Fibroblast of upper back skin (primary cell): ENCODE data around the gene GPAM.

Source experiments
- DNase-seq: peaks from one replicate; pipeline ENCODE4 v3.0.0-alpha.2; 2013

Gene GPAM

GRCh38 chr10:112176543-112176942 lies 7.0 kb downstream of the GPAM start:
- DNase-seq = no peak

GRCh38 chr10:112175409-112175808 lies 8.2 kb downstream of the GPAM start:
- DNase-seq = no peak

- DNase-seq = no peak
These were observed 10.4 kb downstream of the GPAM start for GRCh38 chr10:112173206-112173605.

GRCh38 chr10:112168733-112169132 lies 14.8 kb downstream of the GPAM start:
- DNase-seq = peak; percentile 18

GRCh38 chr10:112166800-112167199 lies 16.8 kb downstream of the GPAM start:
- no peak for DNase-seq

GRCh38 chr10:112161757-112162518 lies 21.6 kb downstream of the GPAM start:
- no peak for DNase-seq

GRCh38 chr10:112160834-112161233 lies 22.7 kb downstream of the GPAM start:
- no peak for DNase-seq

GRCh38 chr10:112159469-112159868 lies 24.1 kb downstream of the GPAM start:
- DNase-seq = no peak

GRCh38 chr10:112151524-112152039 lies 32.0 kb downstream of the GPAM start:
- DNase-seq = peak; percentile 21

GRCh38 chr10:112148331-112148730 lies 35.2 kb downstream of the GPAM start:
- no peak for DNase-seq

GRCh38 chr10:112146799-112147198 lies 36.8 kb downstream of the GPAM start:
- no peak for DNase-seq

GRCh38 chr10:112145263-112145662 lies 38.3 kb downstream of the GPAM start:
- no peak for DNase-seq

- DNase-seq = no peak
These were observed 40.1 kb downstream of the GPAM start for GRCh38 chr10:112143420-112143819.

- no peak for DNase-seq
These were observed 42.3 kb downstream of the GPAM start for GRCh38 chr10:112141292-112141691.

- DNase-seq = peak; percentile 70
These were observed 43.2 kb downstream of the GPAM start for GRCh38 chr10:112140110-112140970.

GRCh38 chr10:112139176-112139575 lies 44.4 kb downstream of the GPAM start:
- no peak for DNase-seq

GRCh38 chr10:112137154-112137987 lies 46.2 kb downstream of the GPAM start:
- peak; percentile 67 for DNase-seq

- no peak for DNase-seq
These were observed 46.9 kb downstream of the GPAM start for GRCh38 chr10:112136486-112137153.

GRCh38 chr10:112135604-112136003 lies 48.0 kb downstream of the GPAM start:
- DNase-seq = no peak

- no peak for DNase-seq
These were observed 51.1 kb downstream of the GPAM start for GRCh38 chr10:112132435-112132834.

GRCh38 chr10:112131996-112132395 lies 51.6 kb downstream of the GPAM start:
- DNase-seq = no peak

- peak; percentile 20 for DNase-seq
These were observed 52.2 kb downstream of the GPAM start for GRCh38 chr10:112131346-112131745.
